ENCODE results near the gene WASF2. TPM values are rescaled to one million over a fixed set of nuclear protein-coding genes. Genes with fewer than 3 reads are reported as not detected.

The WASF2 gene
- total and polyA plus RNA-seq, 2 of the 13 experiments (the other 11 are each of a cell fraction or from before 2014, with no cell fraction given): 10.4 to 27.7 TPM

DNA sequence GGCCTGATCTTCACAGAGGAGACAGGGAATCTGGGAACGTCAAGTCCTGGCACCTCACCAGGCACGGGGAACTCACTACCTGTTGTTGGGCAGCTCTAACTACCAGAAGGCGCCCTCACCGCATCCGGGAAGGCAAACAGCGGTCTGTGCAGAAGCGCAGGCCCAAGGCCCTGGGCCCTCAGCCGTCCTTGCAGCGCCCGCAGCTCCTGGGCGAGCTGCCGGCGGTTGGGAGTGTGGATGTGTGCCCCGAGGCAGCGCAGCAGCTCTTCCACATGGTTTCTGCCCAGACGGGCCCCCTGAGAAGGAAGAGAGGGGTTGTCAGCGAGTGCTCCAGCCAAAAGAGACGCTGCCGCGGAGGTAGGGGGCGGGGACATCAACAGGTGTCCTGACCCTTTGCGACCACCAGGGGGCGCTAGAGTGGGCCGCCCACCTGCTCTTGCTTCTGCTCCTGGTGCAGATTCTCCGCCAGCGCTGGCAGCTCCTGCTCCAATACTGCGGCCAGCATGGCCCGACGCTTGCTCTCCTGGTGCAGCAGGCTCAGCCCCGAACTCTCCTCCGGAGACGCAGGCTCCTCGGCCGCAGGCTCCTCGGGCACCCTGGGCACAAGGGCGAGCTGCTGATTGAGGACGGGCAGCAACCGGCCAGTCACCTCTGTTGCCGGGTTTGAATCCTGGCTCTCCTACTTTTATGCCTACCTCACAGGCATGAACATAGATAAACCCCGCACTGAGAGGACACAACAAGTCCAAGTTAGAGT lies 132.5 kb downstream of the WASF2 start (continued):
- TF ChIP-seq, protein P1, sequence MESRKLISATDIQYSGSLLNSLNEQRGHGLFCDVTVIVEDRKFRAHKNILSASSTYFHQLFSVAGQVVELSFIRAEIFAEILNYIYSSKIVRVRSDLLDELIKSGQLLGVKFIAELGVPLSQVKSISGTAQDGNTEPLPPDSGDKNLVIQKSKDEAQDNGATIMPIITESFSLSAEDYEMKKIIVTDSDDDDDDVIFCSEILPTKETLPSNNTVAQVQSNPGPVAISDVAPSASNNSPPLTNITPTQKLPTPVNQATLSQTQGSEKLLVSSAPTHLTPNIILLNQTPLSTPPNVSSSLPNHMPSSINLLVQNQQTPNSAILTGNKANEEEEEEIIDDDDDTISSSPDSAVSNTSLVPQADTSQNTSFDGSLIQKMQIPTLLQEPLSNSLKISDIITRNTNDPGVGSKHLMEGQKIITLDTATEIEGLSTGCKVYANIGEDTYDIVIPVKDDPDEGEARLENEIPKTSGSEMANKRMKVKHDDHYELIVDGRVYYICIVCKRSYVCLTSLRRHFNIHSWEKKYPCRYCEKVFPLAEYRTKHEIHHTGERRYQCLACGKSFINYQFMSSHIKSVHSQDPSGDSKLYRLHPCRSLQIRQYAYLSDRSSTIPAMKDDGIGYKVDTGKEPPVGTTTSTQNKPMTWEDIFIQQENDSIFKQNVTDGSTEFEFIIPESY (CRISPR knock-in tag; IDR thresholded peaks at IDR 0.05): peak; percentile 89
- TF ChIP-seq CBX5 (CRISPR knock-in tag; IDR thresholded peaks at IDR 0.05; ENCODE audit: borderline replicate concordance) (no peak), DZIP1 (CRISPR knock-in tag; IDR thresholded peaks at IDR 0.05) (no peak), MNT (IDR thresholded peaks at IDR 0.05) (no peak), KDM1A (CRISPR knock-in tag; IDR thresholded peaks at IDR 0.05) (no peak), TRIM24 (CRISPR knock-in tag; IDR thresholded peaks at IDR 0.05) (no peak), BHLHE40 (IDR thresholded peaks at IDR 0.05; ENCODE audit: low read length) (peak; percentile 18; the same call in 1 of the 2 replicates), TBX2 (CRISPR knock-in tag; IDR thresholded peaks at IDR 0.05; ENCODE audit: borderline replicate concordance) (peak; percentile 33; the same call in 1 of the 2 replicates), HNRNPL (IDR thresholded peaks at IDR 0.05; ENCODE audit: low read depth, low read length) (no peak), NONO (IDR thresholded peaks at IDR 0.05) (no peak), NONO (CRISPR knock-in tag; conservative IDR thresholded peaks at IDR 0.05) (no peak), ZNF615 (CRISPR knock-in tag; IDR thresholded peaks at IDR 0.05; ENCODE audit: borderline replicate concordance) (no peak), SOX6 (IDR thresholded peaks at IDR 0.05) (no peak), SOX6 (CRISPR knock-in tag; IDR thresholded peaks at IDR 0.05) (0 out of 2 replicates have a peak, but pooled peaks have one; percentile 9), SAP130 (CRISPR knock-in tag; IDR thresholded peaks at IDR 0.05; ENCODE audit: low read depth) (peak; percentile 31; the same call in 1 of the 2 replicates)
- TF ChIP-seq, protein P2, sequence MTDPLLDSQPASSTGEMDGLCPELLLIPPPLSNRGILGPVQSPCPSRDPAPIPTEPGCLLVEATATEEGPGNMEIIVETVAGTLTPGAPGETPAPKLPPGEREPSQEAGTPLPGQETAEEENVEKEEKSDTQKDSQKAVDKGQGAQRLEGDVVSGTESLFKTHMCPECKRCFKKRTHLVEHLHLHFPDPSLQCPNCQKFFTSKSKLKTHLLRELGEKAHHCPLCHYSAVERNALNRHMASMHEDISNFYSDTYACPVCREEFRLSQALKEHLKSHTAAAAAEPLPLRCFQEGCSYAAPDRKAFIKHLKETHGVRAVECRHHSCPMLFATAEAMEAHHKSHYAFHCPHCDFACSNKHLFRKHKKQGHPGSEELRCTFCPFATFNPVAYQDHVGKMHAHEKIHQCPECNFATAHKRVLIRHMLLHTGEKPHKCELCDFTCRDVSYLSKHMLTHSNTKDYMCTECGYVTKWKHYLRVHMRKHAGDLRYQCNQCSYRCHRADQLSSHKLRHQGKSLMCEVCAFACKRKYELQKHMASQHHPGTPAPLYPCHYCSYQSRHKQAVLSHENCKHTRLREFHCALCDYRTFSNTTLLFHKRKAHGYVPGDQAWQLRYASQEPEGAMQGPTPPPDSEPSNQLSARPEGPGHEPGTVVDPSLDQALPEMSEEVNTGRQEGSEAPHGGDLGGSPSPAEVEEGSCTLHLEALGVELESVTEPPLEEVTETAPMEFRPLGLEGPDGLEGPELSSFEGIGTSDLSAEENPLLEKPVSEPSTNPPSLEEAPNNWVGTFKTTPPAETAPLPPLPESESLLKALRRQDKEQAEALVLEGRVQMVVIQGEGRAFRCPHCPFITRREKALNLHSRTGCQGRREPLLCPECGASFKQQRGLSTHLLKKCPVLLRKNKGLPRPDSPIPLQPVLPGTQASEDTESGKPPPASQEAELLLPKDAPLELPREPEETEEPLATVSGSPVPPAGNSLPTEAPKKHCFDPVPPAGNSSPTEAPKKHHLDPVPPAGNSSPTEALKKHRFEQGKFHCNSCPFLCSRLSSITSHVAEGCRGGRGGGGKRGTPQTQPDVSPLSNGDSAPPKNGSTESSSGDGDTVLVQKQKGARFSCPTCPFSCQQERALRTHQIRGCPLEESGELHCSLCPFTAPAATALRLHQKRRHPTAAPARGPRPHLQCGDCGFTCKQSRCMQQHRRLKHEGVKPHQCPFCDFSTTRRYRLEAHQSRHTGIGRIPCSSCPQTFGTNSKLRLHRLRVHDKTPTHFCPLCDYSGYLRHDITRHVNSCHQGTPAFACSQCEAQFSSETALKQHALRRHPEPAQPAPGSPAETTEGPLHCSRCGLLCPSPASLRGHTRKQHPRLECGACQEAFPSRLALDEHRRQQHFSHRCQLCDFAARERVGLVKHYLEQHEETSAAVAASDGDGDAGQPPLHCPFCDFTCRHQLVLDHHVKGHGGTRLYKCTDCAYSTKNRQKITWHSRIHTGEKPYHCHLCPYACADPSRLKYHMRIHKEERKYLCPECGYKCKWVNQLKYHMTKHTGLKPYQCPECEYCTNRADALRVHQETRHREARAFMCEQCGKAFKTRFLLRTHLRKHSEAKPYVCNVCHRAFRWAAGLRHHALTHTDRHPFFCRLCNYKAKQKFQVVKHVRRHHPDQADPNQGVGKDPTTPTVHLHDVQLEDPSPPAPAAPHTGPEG (CRISPR knock-in tag; IDR thresholded peaks at IDR 0.05): no peak
- TF ChIP-seq, protein P3, sequence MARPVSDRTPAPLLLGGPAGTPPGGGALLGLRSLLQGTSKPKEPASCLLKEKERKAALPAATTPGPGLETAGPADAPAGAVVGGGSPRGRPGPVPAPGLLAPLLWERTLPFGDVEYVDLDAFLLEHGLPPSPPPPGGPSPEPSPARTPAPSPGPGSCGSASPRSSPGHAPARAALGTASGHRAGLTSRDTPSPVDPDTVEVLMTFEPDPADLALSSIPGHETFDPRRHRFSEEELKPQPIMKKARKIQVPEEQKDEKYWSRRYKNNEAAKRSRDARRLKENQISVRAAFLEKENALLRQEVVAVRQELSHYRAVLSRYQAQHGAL (CRISPR knock-in tag; IDR thresholded peaks at IDR 0.05; ENCODE audit: not compliant biosample characterization): no peak
